Neural progenitor cell (in vitro differentiated cells): ENCODE measurements around the gene SLC19A3. TPM values are rescaled to one million over a fixed set of nuclear protein-coding genes. Genes with fewer than 3 reads are reported as not detected.

Experiments used
- DNase-seq: peaks from one replicate; pipeline ENCODE4 v3.0.0-alpha.2; 2016; ENCODE audit warnings: low spot score
- H2AFZ ChIP-seq: fragments of 200-600 bp; sonication (generic); replicated peaks from 2 replicates; pipeline ENCODE4 v1.6.1; 2016; ENCODE audit warnings: antibody characterized with exemption
- H3F3A ChIP-seq: fragments of 200-600 bp; sonication (generic); 2 replicates; pipeline ENCODE4 v1.6.1; 2016; ENCODE audit warnings: antibody characterized with exemption, low read depth
- H3K27ac ChIP-seq: fragments of 200-600 bp; sonication (generic); 2 replicates; pipeline ENCODE4 v1.5.1; 2016; ENCODE audit warnings: mild to moderate bottlenecking
- H3K27me3 ChIP-seq: fragments of 200-600 bp; sonication (generic); 2 replicates; pipeline ENCODE4 v1.6.1; 2016; ENCODE audit warnings: mild to moderate bottlenecking, moderate library complexity
- H3K36me3 ChIP-seq: fragments of 200-600 bp; sonication (generic); 2 replicates; pipeline ENCODE4 v1.5.1; 2016
- H3K4me1 ChIP-seq: fragments of 200-600 bp; sonication (generic); 2 replicates; pipeline ENCODE4 v1.6.1; 2016; ENCODE audit warnings: mixed run types
- H3K4me2 ChIP-seq: fragments of 200-600 bp; sonication (generic); 2 replicates; pipeline ENCODE4 v1.6.1; 2016
- H3K4me3 ChIP-seq: fragments of 200-600 bp; sonication (generic); 2 replicates; pipeline ENCODE4 v1.5.1; 2016
- H3K79me2 ChIP-seq: fragments of 200-600 bp; sonication (generic); 2 replicates; pipeline ENCODE4 v1.6.1; 2016; ENCODE audit warnings: low read depth
- H3K9ac ChIP-seq: fragments of 200-600 bp; sonication (generic); 2 replicates; pipeline ENCODE4 v1.6.1; 2016
- H3K9me3 ChIP-seq: fragments of 200-600 bp; sonication (generic); 2 replicates; pipeline ENCODE4 v1.5.1; 2016; ENCODE audit warnings: low read depth
- H4K20me1 ChIP-seq: fragments of 200-600 bp; sonication (generic); 2 replicates; pipeline ENCODE4 v1.6.1; 2016; ENCODE audit warnings: low read depth
- H3K27ac Mint-ChIP-seq: 3 replicates; pipeline ENCODE4 v1.8.0; 2021; ENCODE audit warnings: mixed read lengths
- H3K27me3 Mint-ChIP-seq: 2 replicates; pipeline ENCODE4 v1.8.0; 2022; ENCODE audit warnings: low read depth, mild to moderate bottlenecking, inconsistent platforms, moderate library complexity, mixed read lengths; ENCODE audit not compliant: insufficient read depth
- H3K36me3 Mint-ChIP-seq: 3 replicates; pipeline ENCODE4 v1.8.0; 2021; ENCODE audit warnings: mixed read lengths
- H3K4me1 Mint-ChIP-seq: 3 replicates; pipeline ENCODE4 v1.8.0; 2021; ENCODE audit warnings: mixed read lengths
- H3K4me3 Mint-ChIP-seq: 3 replicates; pipeline ENCODE4 v1.8.0; 2021; ENCODE audit warnings: mild to moderate bottlenecking, moderate library complexity, mixed read lengths
- H3K9me3 Mint-ChIP-seq: 3 replicates; pipeline ENCODE4 v1.8.0; 2020; ENCODE audit warnings: mixed read lengths
- EZH2 ChIP-seq: fragments of 200-600 bp; sonication (generic); IDR thresholded peaks from 2 replicates; pipeline ENCODE4 v1.6.1; 2017; ENCODE audit warnings: antibody characterized with exemption, mild to moderate bottlenecking, moderate library complexity
- EZH2phosphoT487 ChIP-seq: fragments of 200-600 bp; sonication (generic); IDR thresholded peaks from 2 replicates; pipeline ENCODE4 v1.6.1; 2017; ENCODE audit warnings: antibody characterized with exemption
- total RNA-seq: library from RNA; depleted of rRNA; stranded (reverse); fragments of >200 nt; gene quantifications from 2 replicates; pipeline ENCODE4 v1.2.3, GENCODE V29; 2015; ENCODE audit warnings: low replicate concordance
- TF ChIP-seq, protein P1 (sequence below): fragments of 200-600 bp; sonication (generic); IDR thresholded peaks from 2 replicates; pipeline ENCODE4 v1.5.1; 2017; ENCODE audit warnings: antibody characterized with exemption, mild to moderate bottlenecking

SLC19A3 gene
- total RNA-seq, 1 donor from 2014 or later = 1.6 TPM

DNA sequence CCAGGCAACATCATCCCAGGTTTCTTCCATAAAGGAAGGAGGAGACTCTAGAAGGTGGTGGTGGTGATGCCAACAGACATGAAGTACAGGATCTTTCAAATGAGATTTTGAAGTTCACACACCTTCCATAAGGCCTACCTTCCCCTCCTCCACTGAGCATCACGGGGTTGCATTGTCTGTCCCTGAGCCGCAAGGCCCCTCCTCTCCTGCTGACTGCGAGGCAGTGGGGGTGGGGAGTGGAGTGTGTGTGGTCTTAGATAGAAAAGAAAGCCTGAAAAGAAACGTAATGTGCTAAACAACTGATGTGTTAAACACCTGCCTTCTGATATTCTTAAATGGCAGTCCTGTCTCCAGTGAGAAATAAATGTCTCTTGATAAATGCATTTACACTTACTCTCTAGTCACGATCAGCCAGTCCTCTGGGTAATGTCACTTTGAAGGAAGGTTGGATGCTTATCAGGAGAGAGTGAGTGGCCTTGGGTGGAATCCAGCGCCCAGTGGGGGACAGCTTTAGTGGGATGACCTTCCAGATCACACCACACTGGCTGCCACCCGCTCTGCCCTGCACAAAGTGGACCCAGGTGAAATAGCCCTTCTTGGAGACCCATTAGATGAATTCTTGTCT lies 56.7 kb downstream of the SLC19A3 start:
- Mint-ChIP-seq H3K4me3 (no peak overlapping the region), H3K27ac (no peak overlapping the region), H3K27me3 (no peaks in the 10 kb centered on the region), H3K9me3 (no peaks in the 10 kb centered on the region), H3K4me1 (peaks cover 15% of the 10 kb centered on the region), H3K36me3 (no peaks in the 10 kb centered on the region)
- H3K27ac ChIP-seq = no peak overlapping the region
- H2AFZ ChIP-seq = no peak overlapping the region
- H3F3A ChIP-seq = no peaks in the 10 kb centered on the region
- H3K4me1 ChIP-seq = peaks cover 10% of the 10 kb centered on the region
- H3K4me2 ChIP-seq = peak overlapping the region; percentile 59
- no peak overlapping the region for H3K4me3 ChIP-seq
- no peak overlapping the region for H3K9ac ChIP-seq
- H3K36me3 ChIP-seq = no peaks in the 10 kb centered on the region
- no peaks in the 10 kb centered on the region for H4K20me1 ChIP-seq
- no peaks in the 10 kb centered on the region for H3K9me3 ChIP-seq
- H3K27me3 ChIP-seq = no peaks in the 10 kb centered on the region
- peak; percentile 60 for DNase-seq
- H3K79me2 ChIP-seq = no peaks in the 10 kb centered on the region
- TF ChIP-seq EZH2 (no peak), EZH2phosphoT487 (no peak)
- TF ChIP-seq, protein P1, sequence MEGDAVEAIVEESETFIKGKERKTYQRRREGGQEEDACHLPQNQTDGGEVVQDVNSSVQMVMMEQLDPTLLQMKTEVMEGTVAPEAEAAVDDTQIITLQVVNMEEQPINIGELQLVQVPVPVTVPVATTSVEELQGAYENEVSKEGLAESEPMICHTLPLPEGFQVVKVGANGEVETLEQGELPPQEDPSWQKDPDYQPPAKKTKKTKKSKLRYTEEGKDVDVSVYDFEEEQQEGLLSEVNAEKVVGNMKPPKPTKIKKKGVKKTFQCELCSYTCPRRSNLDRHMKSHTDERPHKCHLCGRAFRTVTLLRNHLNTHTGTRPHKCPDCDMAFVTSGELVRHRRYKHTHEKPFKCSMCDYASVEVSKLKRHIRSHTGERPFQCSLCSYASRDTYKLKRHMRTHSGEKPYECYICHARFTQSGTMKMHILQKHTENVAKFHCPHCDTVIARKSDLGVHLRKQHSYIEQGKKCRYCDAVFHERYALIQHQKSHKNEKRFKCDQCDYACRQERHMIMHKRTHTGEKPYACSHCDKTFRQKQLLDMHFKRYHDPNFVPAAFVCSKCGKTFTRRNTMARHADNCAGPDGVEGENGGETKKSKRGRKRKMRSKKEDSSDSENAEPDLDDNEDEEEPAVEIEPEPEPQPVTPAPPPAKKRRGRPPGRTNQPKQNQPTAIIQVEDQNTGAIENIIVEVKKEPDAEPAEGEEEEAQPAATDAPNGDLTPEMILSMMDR = no peak

- Histone ChIP-seq H3K27me3 (no peaks in the 10 kb centered on the region), H3F3A (no peaks in the 10 kb centered on the region), H3K4me3 (no peak overlapping the region), H3K27ac (no peak overlapping the region), H3K9ac (no peak overlapping the region), H3K36me3 (no peaks in the 10 kb centered on the region), H3K4me2 (no peak overlapping the region), H3K9me3 (no peaks in the 10 kb centered on the region), H3K79me2 (no peaks in the 10 kb centered on the region), H3K4me1 (peaks cover 10% of the 10 kb centered on the region), H4K20me1 (no peaks in the 10 kb centered on the region), H2AFZ (no peak overlapping the region)
- DNase-seq = no peak
- no peaks in the 10 kb centered on the region for H3K27me3 Mint-ChIP-seq
- no peak overlapping the region for H3K4me3 Mint-ChIP-seq
- H3K4me1 Mint-ChIP-seq = peaks cover 15% of the 10 kb centered on the region
- no peaks in the 10 kb centered on the region for H3K36me3 Mint-ChIP-seq
- no peaks in the 10 kb centered on the region for H3K9me3 Mint-ChIP-seq
- TF ChIP-seq EZH2 = no peak
- no peak for TF ChIP-seq EZH2phosphoT487
- TF ChIP-seq, protein P1 = no peak
- no peak overlapping the region for H3K27ac Mint-ChIP-seq
These were observed 60.5 kb downstream of the SLC19A3 start for GRCh38 chr2:227657199-227657845.

DNA sequence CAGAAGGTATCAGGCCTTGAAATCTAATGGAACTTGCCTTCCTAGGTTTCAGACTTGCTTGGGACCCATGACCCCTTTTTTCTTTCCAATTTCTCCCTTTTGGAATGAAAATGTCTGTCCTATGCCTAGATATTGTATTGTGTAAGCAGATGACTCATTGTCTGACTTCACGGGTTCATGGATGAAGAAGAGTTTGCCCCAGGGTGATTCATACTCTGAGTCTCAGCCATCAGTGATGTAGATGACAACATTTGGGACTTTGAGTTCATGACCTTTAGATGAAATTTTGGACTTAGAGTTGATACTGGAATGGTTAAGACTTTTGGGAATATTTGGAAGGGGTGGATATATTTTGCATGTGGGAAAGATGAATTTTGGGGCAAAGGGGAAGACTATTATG lies 62.4 kb downstream of the SLC19A3 start:
- Mint-ChIP-seq H3K4me3 (no peak overlapping the region), H3K27me3 (no peaks in the 10 kb centered on the region), H3K27ac (no peak overlapping the region), H3K36me3 (no peaks in the 10 kb centered on the region), H3K9me3 (no peaks in the 10 kb centered on the region), H3K4me1 (no peaks in the 10 kb centered on the region)
- H3K9ac ChIP-seq = no peak overlapping the region
- no peaks in the 10 kb centered on the region for H3K9me3 ChIP-seq
- H3K4me1 ChIP-seq = no peaks in the 10 kb centered on the region
- no peaks in the 10 kb centered on the region for H3F3A ChIP-seq
- no peaks in the 10 kb centered on the region for H3K27me3 ChIP-seq
- H3K4me3 ChIP-seq = no peak overlapping the region
- H4K20me1 ChIP-seq = no peaks in the 10 kb centered on the region
- H3K27ac ChIP-seq = no peak overlapping the region
- H3K36me3 ChIP-seq = no peaks in the 10 kb centered on the region
- no peak overlapping the region for H2AFZ ChIP-seq
- H3K79me2 ChIP-seq = no peaks in the 10 kb centered on the region
- no peak for DNase-seq
- H3K4me2 ChIP-seq = no peak overlapping the region
- TF ChIP-seq EZH2phosphoT487 (no peak), EZH2 (no peak)
- TF ChIP-seq, protein P1 = no peak
